WTC11 (cell line): ENCODE data around the gene LYSMD1. TPM values are rescaled to one million over a fixed set of nuclear protein-coding genes. Genes with fewer than 3 reads are reported as not detected.

Experiments used
- ATAC-seq: fragments of 200-7000 bp; cut with Tn5 transposase; 2 replicates; pipeline ENCODE4 v1.10.0; 2021; ENCODE audit warnings: mild to moderate bottlenecking, moderate library complexity
- CTCF ChIA-PET: fragments of 300-600 bp; sonication (Branson Sonifier 250); formaldehyde crosslinking; loops from one replicate; lab custom pipeline; 2021; ENCODE audit warnings: antibody characterized with exemption; lab: Charles Lee
- POLR2A ChIA-PET: fragments of 350-600 bp; sonication (Branson Sonifier 250); formaldehyde crosslinking; loops from one replicate; lab custom pipeline; 2021; ENCODE audit warnings: antibody characterized with exemption; lab: Charles Lee
- DNase-seq: peaks from one replicate; pipeline ENCODE4 v3.0.0; 2021; ENCODE audit warnings: low spot score
- H3K27ac Mint-ChIP-seq: 2 replicates; pipeline ENCODE4 v1.8.0; 2021; ENCODE audit warnings: mixed read lengths
- H3K27me3 Mint-ChIP-seq: 2 replicates; pipeline ENCODE4 v1.8.0; 2021; ENCODE audit warnings: low read depth, mild to moderate bottlenecking, moderate library complexity, mixed read lengths
- H3K36me3 Mint-ChIP-seq: 2 replicates; pipeline ENCODE4 v1.8.0; 2021; ENCODE audit warnings: mixed read lengths
- H3K4me1 Mint-ChIP-seq: 2 replicates; pipeline ENCODE4 v1.8.0; 2022; ENCODE audit warnings: mixed read lengths
- H3K4me3 Mint-ChIP-seq: 2 replicates; pipeline ENCODE4 v1.8.0; 2021; ENCODE audit warnings: mild to moderate bottlenecking, moderate library complexity, mixed read lengths
- H3K9me3 Mint-ChIP-seq: 2 replicates; pipeline ENCODE4 v1.8.0; 2021; ENCODE audit warnings: mixed read lengths
- AR ChIP-seq: fragments of 250-450 bp; sonication (Bioruptor Pico); IDR thresholded peaks from 2 replicates; pipeline ENCODE4 v1.9.0; 2021; ENCODE audit warnings: mild to moderate bottlenecking
- ARID4B ChIP-seq: sonication (generic); formaldehyde crosslinking; IDR thresholded peaks from 2 replicates; pipeline ENCODE4 v1.8.0; 2023; ENCODE audit warnings: missing genetic modification reagents, mild to moderate bottlenecking, borderline replicate concordance
- ATF1 ChIP-seq: sonication (generic); formaldehyde crosslinking; IDR thresholded peaks from 2 replicates; pipeline ENCODE4 v1.8.1; 2023; ENCODE audit warnings: mild to moderate bottlenecking, moderate library complexity, missing genetic modification reagents
- CDX4 ChIP-seq: fragments of 250-450 bp; sonication (Bioruptor Pico); IDR thresholded peaks from 2 replicates; pipeline ENCODE4 v1.9.0; 2021; ENCODE audit warnings: moderate library complexity, mild to moderate bottlenecking, inconsistent platforms, borderline replicate concordance
- CREM ChIP-seq: sonication (generic); formaldehyde crosslinking; IDR thresholded peaks from 2 replicates; pipeline ENCODE4 v1.8.1; 2022; ENCODE audit warnings: mild to moderate bottlenecking, missing genetic modification reagents, moderate library complexity
- E2F1 ChIP-seq: sonication (generic); formaldehyde crosslinking; IDR thresholded peaks from 2 replicates; pipeline ENCODE4 v1.8.0; 2022; ENCODE audit warnings: mild to moderate bottlenecking, missing genetic modification reagents
- EMX1 ChIP-seq: fragments of 250-450 bp; sonication (Bioruptor Pico); IDR thresholded peaks from 2 replicates; pipeline ENCODE4 v1.8.0; 2021; ENCODE audit warnings: mild to moderate bottlenecking
- GABPB1 ChIP-seq: sonication (generic); formaldehyde crosslinking; IDR thresholded peaks from 2 replicates; pipeline ENCODE4 v1.8.1; 2023; ENCODE audit warnings: mild to moderate bottlenecking, missing genetic modification reagents
- HMGA2 ChIP-seq: fragments of 250-450 bp; sonication (Bioruptor Pico); IDR thresholded peaks from 2 replicates; pipeline ENCODE4 v1.4.0; 2021; ENCODE audit warnings: mild to moderate bottlenecking, moderate library complexity
- JAZF1 ChIP-seq: fragments of 250-450 bp; sonication (Bioruptor Pico); IDR thresholded peaks from 2 replicates; pipeline ENCODE4 v1.9.0; 2021; ENCODE audit warnings: moderate library complexity, mild to moderate bottlenecking, inconsistent platforms
- MYBL2 ChIP-seq: sonication (generic); formaldehyde crosslinking; IDR thresholded peaks from 2 replicates; pipeline ENCODE4 v1.8.1; 2023; ENCODE audit warnings: mild to moderate bottlenecking, moderate library complexity, missing genetic modification reagents
- TEAD4 ChIP-seq: sonication (generic); formaldehyde crosslinking; IDR thresholded peaks from 2 replicates; pipeline ENCODE4 v1.8.0; 2022; ENCODE audit warnings: mild to moderate bottlenecking, missing genetic modification reagents
- ZNF416 ChIP-seq: fragments of 250-450 bp; sonication (Bioruptor Pico); IDR thresholded peaks from 2 replicates; pipeline ENCODE4 v1.9.0; 2021; ENCODE audit warnings: mild to moderate bottlenecking, inconsistent platforms
- ZNF425 ChIP-seq: fragments of 250-450 bp; sonication (Bioruptor Pico); conservative IDR thresholded peaks from 2 replicates; pipeline ENCODE4 v1.9.0; 2021; ENCODE audit warnings: mild to moderate bottlenecking
- ZNF512 ChIP-seq: sonication (generic); formaldehyde crosslinking; IDR thresholded peaks from 2 replicates; pipeline ENCODE4 v1.8.1; 2022; ENCODE audit warnings: missing genetic modification reagents, borderline replicate concordance
- ZNF532 ChIP-seq: fragments of 250-450 bp; sonication (Bioruptor Pico); IDR thresholded peaks from 2 replicates; pipeline ENCODE4 v1.9.0; 2021; ENCODE audit warnings: mild to moderate bottlenecking, borderline replicate concordance
- ZNF671 ChIP-seq: fragments of 250-450 bp; sonication (Bioruptor Pico); IDR thresholded peaks from 2 replicates; pipeline ENCODE4 v1.8.0; 2021; ENCODE audit warnings: mild to moderate bottlenecking
- total RNA-seq: library from RNA; stranded (reverse); gene quantifications from 3 replicates; pipeline ENCODE4 v1.2.3, GENCODE V29; 2021

The LYSMD1 gene
- total RNA-seq, 1 experiment from 2014 or later = 7.8 TPM

- Mint-ChIP-seq H3K4me3 (no peak overlapping the region), H3K9me3 (no peaks in the 10 kb centered on the region), H3K27me3 (peaks cover 32% of the 10 kb centered on the region), H3K27ac (no peak overlapping the region), H3K4me1 (peaks cover 38% of the 10 kb centered on the region), H3K36me3 (no peaks in the 10 kb centered on the region)
- POLR2A ChIA-PET = interaction anchor here (1.4 kb wide), 2 partner anchors 9 to 12 kb away, joined by 4 to 5 read pairs; no protein-coding TSS in a partner anchor
- no peak for ATAC-seq
- CTCF ChIA-PET = interaction anchor here (1.1 to 4.5 kb wide), 8 partner anchors 8 to 95 kb away, joined by 3 to 63 read pairs (median 24); partner anchors contain the start of genes C1orf56, GABPB2, LYSMD1 and TNFAIP8L2
- no peak for DNase-seq
- TF ChIP-seq ZNF416 (no peak), TEAD4 (CRISPR knock-in tag) (no peak), HMGA2 (CRISPR knock-in tag) (no peak), MYBL2 (no peak), ZNF425 (no peak), CDX4 (CRISPR knock-in tag) (no peak), ZNF512 (CRISPR knock-in tag) (no peak), E2F1 (CRISPR knock-in tag) (no peak), ARID4B (CRISPR knock-in tag) (no peak), ATF1 (no peak), EMX1 (CRISPR knock-in tag) (no peak), AR (no peak), GABPB1 (no peak), JAZF1 (CRISPR knock-in tag) (no peak), CREM (CRISPR knock-in tag) (no peak), ZNF532 (CRISPR knock-in tag) (no peak), ZNF671 (no peak)
Observed at GRCh38 chr1:151143057-151143435, 22.7 kb downstream of the LYSMD1 start.
